GM19455 (cell line): ENCODE data around the gene STAT4.

ENCODE experiments used
- ATAC-seq: cut with Tn5 transposase; IDR thresholded peaks from one replicate; pipeline ENCODE4 v1.9.1; 2021; ENCODE audit not compliant: unreplicated experiment

STAT4 gene

DNA sequence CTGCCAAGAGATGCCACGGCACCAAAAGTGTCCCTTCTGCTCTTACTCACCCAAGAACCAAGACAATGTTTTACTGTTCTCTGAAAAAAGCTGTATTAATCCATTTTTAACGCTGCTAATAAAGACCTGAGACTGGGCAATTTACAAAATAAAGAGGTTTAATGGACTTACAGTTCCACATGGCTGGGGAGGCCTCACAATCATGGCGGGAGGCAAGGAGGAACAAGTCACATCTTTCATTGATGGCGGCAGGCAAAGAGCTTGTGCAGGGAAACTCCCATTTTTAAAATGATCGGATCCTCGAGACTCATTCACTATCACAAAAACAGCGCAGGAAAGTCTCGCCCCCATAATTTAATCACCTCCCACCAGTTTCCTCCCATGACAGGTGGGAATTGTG lies 135.0 kb downstream of the STAT4 start:
- ATAC-seq: no peak

DNA sequence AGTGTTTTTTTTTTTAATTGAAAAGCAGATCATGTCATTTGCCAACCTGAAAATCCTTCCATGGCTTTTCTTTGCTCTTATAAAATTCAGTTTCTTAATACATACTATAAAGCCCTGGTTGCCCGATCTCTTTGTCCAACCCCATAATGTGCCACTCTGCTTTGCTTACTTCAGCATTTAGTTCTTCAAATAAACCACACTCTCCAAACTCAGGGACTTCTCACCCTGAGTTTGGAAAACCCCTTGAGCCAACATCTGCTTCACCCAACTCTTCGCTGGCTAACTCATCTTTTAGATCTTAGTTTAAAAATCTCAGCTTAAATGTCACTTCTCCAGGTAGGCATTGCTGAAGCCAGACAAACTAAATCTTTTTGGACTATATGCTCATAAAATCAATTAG lies 135.6 kb downstream of the STAT4 start:
- ATAC-seq: no peak

DNA sequence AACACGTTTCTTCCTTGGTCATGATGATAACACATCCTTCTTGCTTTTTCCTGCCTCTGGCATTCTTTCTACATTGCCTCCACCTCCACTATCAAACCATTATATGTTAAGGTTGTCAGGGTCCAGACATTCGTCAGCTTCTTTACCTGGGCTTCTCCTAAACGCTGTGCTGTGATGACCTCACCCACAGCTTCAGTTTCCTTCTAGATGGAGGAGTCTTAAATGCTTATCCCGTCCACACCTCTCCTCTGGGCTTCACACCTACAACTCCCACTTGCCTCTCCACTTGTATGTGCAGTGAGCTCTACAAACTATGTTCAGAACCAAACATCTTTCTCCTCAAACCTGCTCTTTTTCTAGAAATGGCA lies 136.2 kb downstream of the STAT4 start:
- peak; percentile 0 for ATAC-seq

DNA sequence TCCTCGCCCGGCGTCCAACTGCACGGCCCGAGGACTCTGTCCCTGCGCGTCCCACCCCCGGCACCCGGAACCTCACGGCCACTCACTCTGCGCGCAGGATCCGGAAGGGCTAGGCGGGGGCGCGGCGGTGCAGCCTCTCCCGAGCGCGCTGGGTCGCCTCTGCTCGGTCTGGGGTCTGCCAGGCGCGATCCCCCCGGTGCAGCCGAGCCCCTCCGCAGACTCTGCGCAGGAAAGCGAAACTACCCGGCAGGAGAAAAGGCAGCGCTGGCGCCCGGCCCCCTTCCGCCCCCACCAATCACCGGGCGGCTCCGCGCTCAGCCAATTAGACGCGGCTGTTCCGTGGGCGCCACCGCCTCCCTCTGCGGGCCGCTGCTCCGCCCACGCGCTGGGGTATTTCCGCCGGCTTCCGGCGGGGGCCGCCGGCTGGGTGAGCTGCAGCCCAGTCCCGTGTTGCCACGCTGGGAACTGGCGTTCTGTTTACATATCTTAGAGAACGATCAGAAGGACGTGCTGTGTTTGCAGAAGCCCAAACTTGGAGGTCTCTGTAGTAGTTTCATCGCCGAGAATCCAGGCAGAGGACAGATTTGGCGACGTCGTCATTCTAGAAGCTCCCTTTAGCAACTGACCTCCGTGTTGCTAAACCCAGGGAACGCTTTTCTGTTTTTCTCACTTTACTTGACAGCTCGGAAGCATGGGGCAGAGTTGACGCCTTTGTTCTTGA lies 136.7 kb downstream of the STAT4 start, which contains the start of gene STAT1:
Gene STAT1 (minus strand): TSS at position 240 of the 721 bp plus-strand sequence. CDS start 4,168 bp downstream, outside the sequence.
- peak; percentile 85 for ATAC-seq

DNA sequence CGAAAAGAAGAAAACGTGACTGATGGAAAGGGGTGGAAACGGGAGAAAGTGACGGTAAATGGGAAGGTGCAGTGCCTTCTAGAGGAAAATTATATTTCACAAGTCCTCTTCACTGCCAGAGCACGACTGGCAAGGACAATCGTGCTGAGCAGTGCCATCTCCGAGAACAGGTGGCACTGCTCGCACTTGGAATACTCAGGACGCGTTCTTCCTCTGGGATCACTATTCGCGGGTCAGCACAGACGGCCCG lies 137.2 kb downstream of the STAT4 start:
- no peak for ATAC-seq

DNA sequence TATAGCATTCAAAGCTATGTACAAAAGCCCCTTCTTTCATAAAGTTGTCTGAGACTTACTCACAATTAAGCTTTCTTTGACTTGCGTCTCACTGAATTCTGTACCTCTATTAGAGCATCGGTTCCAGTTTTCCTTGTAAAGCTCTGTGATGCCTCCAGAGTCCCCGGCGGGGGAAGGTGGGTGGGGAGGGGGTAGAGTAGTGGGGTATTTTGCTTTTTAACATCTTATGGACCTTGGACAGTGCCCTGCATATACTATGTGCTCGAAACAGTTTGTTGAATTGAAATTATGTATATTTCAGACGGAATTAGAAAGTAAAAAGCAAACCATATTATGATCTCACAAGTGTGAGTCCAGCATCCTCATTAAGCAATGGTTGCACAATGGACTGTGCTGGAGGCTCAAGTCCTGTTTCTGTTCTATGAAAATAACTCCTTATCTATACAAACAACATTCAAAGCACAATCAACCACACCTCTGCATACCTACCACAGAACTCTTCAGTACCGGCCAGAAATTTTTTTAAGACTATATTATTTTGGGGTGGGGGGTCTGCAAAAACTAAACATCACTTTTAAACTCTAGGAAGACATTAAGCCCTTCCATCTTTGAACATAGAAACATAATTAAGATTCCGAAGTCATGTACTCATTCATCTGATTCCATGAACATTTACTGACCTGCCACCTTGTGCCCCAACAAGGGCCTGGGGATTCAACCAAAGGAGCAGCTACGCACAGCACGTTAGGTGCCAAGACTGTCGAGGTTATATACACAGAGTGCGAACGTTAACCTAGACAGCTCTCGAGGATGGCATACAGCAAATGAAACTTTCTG lies 137.7 kb downstream of the STAT4 start:
- ATAC-seq: no peak

DNA sequence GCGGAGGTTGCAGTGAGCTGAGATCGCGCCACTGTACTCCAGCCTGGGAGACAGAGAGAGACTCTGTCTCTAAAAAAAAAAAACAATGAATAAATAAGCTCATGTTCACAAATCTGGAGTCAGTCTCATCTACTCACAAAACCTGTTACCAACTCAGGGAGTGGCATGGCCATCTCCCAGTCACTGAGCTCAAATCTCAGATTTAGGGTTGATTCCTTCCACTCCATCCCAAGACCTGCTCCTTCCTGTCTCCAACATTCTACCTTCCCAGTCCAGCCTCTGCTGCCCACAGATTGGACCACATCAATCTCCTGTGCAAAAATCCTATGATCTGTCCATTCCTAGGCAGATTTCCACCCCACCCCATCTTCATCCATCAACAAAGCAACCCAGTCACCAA lies 138.4 kb downstream of the STAT4 start:
- ATAC-seq: no peak

DNA sequence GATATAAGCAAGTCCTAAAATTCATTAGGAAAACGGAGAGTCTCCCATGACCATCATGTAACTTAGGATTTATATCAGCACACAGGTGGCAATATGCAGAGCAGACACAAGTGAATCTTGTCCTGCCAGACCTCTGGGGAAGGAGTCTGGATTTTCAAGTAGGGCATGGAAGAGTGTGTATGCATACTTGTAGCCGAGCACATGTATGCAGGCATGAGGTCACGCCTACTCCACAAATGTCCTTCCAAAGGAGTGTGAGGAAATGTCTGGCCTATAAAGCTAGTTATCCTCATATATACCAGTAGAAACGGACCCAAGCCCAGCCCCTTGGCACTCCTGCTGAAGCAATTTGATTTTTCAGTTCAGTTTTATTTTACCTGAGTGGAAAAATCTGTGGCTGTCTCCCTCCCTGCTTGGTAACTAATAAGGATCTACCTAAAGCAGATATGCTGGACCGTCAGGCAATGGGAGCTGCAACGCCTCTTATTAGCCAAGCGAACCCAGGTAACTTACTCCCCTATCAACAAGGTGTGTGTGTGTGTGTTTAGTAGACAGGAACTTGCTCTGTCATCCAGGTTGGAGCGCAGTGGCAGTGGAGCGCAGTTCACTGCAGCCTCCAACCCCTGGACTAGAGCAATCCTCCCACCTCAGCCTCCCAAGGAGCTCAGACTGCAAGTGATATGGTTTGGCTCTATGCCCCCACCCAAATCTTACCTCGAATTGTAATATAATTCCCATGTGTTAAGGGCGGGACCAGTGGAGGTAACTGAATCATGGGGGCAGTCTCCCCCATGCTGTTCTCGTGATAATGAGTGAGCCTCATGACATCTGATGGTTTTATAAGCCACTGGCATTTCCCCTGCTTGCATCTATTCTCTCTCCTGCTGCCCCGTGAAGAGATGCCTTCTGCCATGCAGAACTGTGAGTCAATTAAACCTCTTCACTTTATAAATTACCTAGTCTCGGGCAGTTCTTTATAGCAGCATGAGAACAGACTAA lies 139.6 kb downstream of the STAT4 start:
- ATAC-seq: no peak

DNA sequence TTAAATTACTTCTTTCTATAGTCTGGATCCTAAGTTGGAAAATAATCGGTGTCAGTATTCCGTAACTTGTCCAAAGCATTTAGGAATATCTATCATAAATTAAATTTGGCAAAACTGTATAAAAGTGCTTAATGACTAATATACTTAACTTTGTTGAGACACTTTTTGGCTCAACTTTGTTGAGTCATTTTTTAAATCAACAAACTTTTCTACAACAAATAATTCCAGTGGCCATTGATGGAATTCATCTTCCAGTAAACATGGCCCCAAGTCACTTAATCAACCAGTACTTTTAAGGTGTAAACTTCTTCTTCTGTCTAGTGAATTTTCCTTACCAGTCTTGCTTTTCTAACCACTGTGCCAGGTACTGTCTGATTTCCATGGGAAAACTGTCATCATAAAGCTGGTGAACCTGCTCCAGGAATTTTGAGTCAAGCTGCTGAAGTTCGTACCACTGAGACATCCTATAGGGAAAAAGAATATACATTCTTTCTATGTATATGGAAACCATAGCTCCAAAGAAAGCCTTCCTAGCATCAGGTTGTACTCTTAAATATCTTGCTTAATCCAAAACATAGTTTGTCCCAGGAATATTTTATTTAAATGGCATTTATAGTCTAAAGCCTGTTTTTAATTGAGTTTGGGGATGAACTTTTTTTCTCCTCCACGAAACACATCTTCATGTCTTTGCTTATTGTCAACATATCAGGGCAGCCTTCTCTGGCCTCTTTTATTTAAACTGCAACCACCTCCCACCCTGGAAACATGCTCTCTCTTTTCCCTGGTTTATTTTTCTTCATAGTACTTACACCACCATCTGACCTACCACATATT lies 141.0 kb downstream of the STAT4 start:
- no peak for ATAC-seq

DNA sequence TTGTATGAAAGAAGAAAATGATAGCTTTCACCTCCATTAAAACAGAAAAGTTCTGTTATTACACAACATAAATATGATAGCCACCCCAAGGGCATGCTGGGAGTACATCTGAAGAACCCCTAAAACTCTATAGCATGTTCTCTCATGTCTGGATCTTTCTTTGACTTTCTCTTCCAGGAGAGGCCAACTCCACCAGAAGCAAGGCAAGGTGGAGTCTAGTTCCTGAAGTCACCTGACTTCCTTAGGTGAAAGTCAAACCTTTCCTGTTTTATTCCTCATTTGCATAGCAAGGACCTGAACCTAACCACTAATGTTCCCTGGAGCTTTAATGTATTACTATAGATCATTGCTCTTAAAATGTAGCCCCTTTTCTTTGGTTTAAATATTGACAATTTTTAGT lies 142.5 kb downstream of the STAT4 start:
- ATAC-seq: no peak

DNA sequence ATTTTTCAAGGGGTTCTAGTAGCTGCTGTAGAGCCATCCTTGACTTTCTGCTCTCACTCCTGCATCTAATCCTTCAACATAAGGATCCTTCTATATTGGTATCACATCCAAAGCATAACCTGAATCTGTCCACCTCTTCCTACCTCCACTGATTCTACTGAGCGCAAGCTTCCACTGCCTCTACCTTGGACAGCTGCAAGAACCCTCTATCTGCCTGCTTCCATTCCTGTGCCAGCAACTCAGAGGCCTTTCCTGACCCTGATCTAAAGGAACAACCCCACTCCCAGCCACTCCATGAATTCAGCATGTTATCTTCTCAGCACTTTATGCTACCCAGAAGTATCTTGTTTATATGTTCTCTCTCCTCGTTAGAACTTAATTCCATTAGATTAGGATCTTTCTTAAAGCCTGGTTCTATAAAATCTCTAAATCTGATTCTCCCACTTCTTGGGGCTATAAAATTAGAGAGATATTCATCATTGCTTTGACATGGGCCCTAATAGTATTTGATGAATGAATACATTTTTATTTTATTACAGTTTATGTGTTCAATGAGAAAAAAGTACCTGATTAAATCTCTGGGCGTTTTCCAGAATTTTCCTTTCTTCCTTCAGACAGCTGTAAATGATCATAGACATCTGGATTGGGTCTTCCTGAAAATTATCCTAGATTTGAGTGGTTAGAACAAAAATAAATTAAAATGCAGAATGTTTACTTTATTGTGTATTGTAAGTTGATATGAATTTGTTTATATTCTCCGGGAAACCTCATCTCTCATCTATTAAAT lies 143.6 kb downstream of the STAT4 start:
- no peak for ATAC-seq

DNA sequence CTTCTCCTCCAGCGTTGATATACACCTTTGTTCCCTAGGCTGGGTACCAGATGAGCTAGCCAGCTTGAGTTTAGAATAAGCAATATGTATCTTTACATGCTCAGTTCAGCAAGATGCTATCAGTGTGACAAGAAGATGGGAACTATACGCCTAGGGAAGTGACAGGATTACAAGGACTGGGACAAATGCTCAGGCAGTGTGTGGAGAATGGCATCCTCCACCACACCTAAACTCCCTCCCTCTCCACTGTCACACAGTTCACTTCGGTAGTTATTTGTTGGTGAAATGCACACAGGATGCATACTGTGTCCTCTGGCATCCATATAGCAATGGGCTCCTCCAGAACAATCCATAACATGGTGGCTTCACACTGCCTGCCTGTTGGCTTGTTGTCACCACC lies 144.5 kb downstream of the STAT4 start:
- ATAC-seq: no peak

DNA sequence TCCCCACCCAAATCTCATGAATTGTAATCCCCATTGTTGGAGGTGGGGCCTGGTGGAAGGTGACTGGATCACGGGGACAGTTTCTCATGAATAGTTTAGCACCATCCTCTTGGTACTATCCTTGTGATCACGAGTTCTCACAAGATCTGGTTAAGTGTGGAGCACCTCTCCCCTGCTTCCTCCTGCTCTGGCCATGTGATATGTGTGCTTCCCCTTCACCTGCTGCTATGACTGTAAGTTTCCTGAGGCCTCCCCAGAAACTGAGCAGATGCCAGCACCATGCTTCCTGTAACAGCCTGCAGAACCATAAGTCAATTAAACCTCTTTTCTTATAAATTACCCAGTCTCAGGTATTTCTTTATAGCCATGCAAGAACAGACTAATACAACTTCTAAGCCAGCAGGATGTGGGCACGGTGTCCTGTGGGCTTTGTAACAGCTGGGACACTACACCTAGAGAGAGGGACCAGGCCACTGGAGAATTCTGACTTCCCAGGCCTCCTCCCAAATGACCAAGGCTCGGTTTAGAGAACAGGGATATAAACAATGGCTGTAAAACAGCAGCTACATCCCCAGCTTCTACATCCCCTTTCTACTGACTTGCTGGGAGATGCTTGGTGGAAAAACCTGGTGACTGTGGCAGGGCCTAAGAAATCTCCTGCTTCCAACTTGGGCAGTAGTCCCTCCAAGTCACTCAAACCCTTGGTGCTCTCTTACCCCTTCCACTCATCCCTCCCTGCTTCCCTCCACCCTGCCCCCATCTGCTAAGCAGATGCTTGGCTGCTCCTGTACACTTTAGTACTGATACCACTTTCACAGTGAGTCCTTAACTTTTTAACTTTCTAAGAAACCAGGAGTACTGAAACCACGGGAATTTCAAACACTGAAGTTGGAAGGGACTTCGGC lies 147.1 kb downstream of the STAT4 start:
- no peak for ATAC-seq

DNA sequence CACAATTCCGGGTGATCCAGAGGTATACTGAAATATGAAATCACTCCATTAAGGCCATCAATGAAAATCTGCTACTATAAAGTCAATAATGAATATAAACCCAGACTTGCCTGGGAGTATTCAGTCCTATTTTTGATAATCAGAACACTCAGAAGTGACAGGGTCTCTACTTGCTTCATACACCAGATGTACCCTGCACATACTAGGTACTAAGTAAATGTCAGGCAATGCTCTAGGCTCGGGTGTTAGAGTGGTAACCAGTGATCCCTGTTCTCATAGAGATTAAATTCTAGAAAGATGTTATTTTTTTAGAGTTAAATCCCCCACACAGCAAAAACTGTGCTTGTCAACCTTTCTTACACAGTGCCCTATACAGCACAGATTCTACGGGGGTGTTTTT lies 149.2 kb downstream of the STAT4 start:
- ATAC-seq: no peak

DNA sequence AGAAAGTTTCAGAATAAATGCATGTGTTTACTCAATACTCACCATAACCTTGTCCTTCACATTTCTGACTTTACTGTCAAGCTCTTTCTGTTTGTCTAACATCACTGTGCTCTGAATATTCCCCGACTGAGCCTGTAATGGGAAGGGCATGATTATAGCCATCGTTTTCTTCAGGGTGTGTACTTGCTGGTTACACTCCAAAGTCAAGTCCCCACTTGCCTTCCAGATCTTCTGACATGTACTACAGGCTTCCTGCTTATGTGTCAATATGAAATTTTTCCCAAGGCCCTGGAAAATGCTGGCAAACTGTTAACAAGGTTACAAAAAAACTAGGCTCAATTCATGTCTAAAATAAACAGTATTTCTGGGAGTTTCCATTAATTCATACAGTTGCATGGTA lies 149.8 kb downstream of the STAT4 start:
- ATAC-seq: no peak

DNA sequence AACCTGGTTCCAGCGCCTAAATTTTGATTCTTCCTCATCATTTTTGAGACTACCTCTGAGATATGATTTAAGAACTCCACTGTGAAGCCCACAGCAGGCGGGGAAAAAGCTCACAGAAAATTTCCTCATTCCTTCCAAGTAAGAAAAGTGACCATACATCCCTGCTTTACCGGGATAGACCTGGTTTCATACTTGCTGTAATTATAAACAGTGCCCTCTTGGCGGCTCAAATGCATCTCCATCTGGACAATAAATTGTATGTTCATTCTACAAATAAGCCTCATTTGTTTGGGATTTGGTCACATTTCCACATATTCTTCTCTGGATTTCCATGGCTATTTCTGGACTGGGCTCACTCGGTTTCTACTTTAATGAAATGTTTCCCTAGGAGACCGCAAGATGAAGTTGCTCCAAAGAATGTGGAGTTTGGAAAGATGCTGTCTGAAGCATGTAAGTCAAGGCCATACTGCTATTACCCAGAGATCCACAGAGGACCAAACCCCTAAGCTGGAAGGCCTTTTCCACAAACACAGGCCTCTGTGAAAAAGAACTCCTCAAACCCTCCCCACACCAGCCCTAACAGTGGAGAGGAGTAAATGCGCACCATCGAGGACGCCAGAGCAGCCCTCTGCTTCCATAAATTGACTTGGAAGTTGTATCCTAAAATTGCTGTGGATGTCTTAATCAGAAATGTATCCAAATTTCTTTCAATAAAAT lies 150.7 kb downstream of the STAT4 start:
- ATAC-seq: no peak

DNA sequence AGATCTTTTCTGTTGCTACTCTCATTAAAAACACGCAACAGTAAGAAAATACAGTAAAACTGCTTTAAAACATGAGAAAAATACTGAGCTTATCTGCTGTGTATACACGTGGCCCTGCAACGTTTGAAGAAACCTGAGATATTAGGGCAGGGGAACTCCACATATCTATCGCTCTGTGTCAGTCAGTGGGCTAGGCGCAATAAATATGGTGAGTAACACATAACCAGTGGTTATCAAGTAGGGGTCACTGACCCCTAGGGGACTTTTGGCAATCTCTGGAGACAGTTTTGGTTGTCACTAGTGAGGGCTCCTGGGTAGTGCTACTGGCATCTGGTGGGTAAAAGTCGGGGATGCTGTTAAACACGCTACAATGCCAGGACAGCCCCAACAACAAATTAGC lies 151.7 kb downstream of the STAT4 start:
- no peak for ATAC-seq

DNA sequence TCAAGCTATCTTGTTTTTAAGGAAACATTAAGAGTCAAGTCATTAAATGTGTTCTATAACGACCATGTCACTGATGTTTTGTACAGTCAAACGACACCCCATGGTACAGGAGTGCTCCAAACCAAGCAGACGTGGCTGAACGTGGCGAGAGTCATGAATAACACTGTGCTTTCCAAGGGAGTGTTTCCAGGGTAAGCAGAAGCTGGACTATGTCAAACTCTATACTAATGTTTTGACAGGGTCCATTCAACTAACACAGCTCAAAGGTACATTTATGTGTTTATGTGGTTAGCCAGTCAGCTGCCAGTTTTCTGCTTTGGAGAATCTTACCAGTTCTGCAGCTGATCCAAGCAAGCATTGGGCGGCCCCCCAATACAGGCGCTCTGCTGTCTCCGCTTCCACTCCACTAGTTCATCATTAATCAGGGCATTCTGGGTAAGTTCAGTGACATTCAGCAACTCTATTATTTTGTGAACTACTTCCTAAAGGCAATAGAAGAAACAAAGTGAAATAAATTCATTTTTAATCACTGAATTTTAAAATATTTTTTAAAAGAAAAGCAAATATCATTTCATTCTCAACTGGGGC lies 153.2 kb downstream of the STAT4 start:
- ATAC-seq: no peak
